K562 (cell line): ENCODE measurements around the gene LAMA4. TPM values are rescaled to one million over a fixed set of nuclear protein-coding genes. Genes with fewer than 3 reads are reported as not detected.

Experiments
- ATAC-seq: fragments of 200-7000 bp; cut with Tn5 transposase; 3 replicates; pipeline ENCODE4 v1.9.1; 2020; ENCODE audit warnings: moderate library complexity
- BruUV-seq: library from RNA; stranded (reverse); fragments of 400-500 nt; replicated peaks from 2 replicates; lab custom pipeline; 2021; lab: Mats Ljungman, UMichigan
- CTCF ChIA-PET: fragments of 300-600 bp; formaldehyde crosslinking; extraction: SDS; loops from one replicate; lab custom pipeline; 2021; ENCODE audit warnings: low intra/inter-chr PET ratio; lab: Yijun Ruan, JAX
- POLR2A ChIA-PET: fragments of 300-600, 350-650 bp; sonication (Branson Sonifier 250); formaldehyde crosslinking; extraction: SDS; loops from one replicate; lab custom pipeline; 2021; ENCODE audit warnings: antibody characterized with exemption, inconsistent platforms; lab: Yijun Ruan, JAX
- DNase-seq, 4 experiments: peaks; one replicate each; pipeline versions ENCODE4 v3.0.0 to v3.0.0-alpha.2; 2011 to 2018; ENCODE audit warnings: low spot score in 3 of 4, mixed read lengths in 3 of 4; ENCODE audit errors: extremely low read depth in 1 of 4
- FAIRE-seq: peaks from 2 replicates; lab custom pipeline; 2011; peaks lifted over from hg19 to GRCh38; lab: Jason Lieb, UNC
- H2AFZ ChIP-seq: 2 replicates; pipeline ENCODE4 v1.6.0; 2011; ENCODE audit warnings: low read depth, low read length, control low read depth, inconsistent platforms
- H3K27ac ChIP-seq: fragments of 200-600 bp; 3 replicates; pipeline ENCODE4 v1.8.0; 2011; ENCODE audit warnings: low read depth, mild to moderate bottlenecking, control low read depth, inconsistent platforms, low read length, moderate library complexity, mixed read lengths; ENCODE audit errors: extremely low read depth
- H3K27me3 ChIP-seq, 2 experiments: fragments of 300-600 bp in 1 of 2; 2 replicates in 1 of 2; 3 replicates in 1 of 2; pipeline versions ENCODE4 v1.6.0 to v1.8.0; 2011; ENCODE audit warnings: inconsistent platforms in 2 of 2, low read length in 2 of 2, mild to moderate bottlenecking in 1 of 2, mixed read lengths in 1 of 2, moderate library complexity in 1 of 2; ENCODE audit not compliant: control insufficient read depth in 2 of 2, insufficient read depth in 2 of 2
- H3K36me3 ChIP-seq: fragments of 300-600 bp; 3 replicates; pipeline ENCODE4 v1.8.0; 2011; ENCODE audit warnings: mild to moderate bottlenecking, low read length, inconsistent platforms; ENCODE audit not compliant: control insufficient read depth, insufficient read depth
- H3K4me1 ChIP-seq, 2 experiments: fragments of 200-600 bp in 1 of 2; replicated peaks in 1 of 2; 2 replicates in 1 of 2; 3 replicates in 1 of 2; pipeline versions ENCODE4 v1.5.1 to v1.8.0; 2011; ENCODE audit warnings: inconsistent platforms in 2 of 2, low read length in 2 of 2, mild to moderate bottlenecking in 1 of 2, mixed read lengths in 1 of 2, moderate library complexity in 1 of 2; ENCODE audit not compliant: control insufficient read depth in 2 of 2, insufficient read depth in 2 of 2
- H3K4me2 ChIP-seq: 2 replicates; pipeline ENCODE4 v1.6.1; 2011; ENCODE audit warnings: low read length, control low read depth, inconsistent platforms, mixed read lengths; ENCODE audit not compliant: insufficient read depth
- H3K4me3 ChIP-seq: fragments of 200-600 bp; sonication (generic), shearing (Covaris generic); 2 replicates; pipeline ENCODE4 v1.5.1; 2016; ENCODE audit warnings: control low read depth, inconsistent platforms
- H3K79me2 ChIP-seq: fragments of 200-600 bp; 3 replicates; pipeline ENCODE4 v1.8.0; 2011; ENCODE audit warnings: low read length, inconsistent platforms; ENCODE audit not compliant: control insufficient read depth, insufficient read depth
- H3K9ac ChIP-seq, 2 experiments: 2 replicates each; pipeline versions ENCODE4 v1.6.0 to v1.6.1; 2011; ENCODE audit warnings: low read depth in 2 of 2, low read length in 2 of 2, control low read depth in 1 of 2, inconsistent platforms in 1 of 2, mild to moderate bottlenecking in 1 of 2, mixed read lengths in 1 of 2; ENCODE audit not compliant: insufficient read depth in 1 of 2
- H3K9me1 ChIP-seq: one replicate; pipeline ENCODE4 v1.6.0; 2011; ENCODE audit warnings: inconsistent platforms, mild to moderate bottlenecking, low read length, moderate library complexity; ENCODE audit not compliant: control insufficient read depth, insufficient read depth
- H3K9me3 ChIP-seq: replicated peaks from 2 replicates; pipeline ENCODE4 v1.5.1; 2011; ENCODE audit warnings: low read depth, low read length, inconsistent platforms; ENCODE audit not compliant: control insufficient read depth, insufficient read depth
- H4K20me1 ChIP-seq: replicated peaks from 2 replicates; pipeline ENCODE4 v1.6.1; 2011; ENCODE audit warnings: low read length, inconsistent platforms, mixed read lengths; ENCODE audit not compliant: control insufficient read depth, insufficient read depth
- ATF1 ChIP-seq, 2 experiments: fragments of 450-650 bp in 1 of 2; IDR thresholded peaks; 2 replicates each; pipeline ENCODE4 v1.6.1; 2016; ENCODE audit warnings: missing compliant biosample characterization in 1 of 2, missing genetic modification characterization in 1 of 2
- BRF1 ChIP-seq: IDR thresholded peaks from 3 replicates; pipeline ENCODE4 v1.6.1; 2011; ENCODE audit warnings: borderline replicate concordance, mild to moderate bottlenecking; ENCODE audit not compliant: insufficient read length; ENCODE audit errors: extremely low read depth
- CBFA2T2 ChIP-seq: fragments of 450-650 bp; conservative IDR thresholded peaks from 2 replicates; pipeline ENCODE4 v1.6.1; 2017; ENCODE audit warnings: mild to moderate bottlenecking
- CCAR2 ChIP-seq: fragments of 200-400 bp; formaldehyde crosslinking; IDR thresholded peaks from 2 replicates; pipeline ENCODE4 v1.6.1; 2017; ENCODE audit warnings: mild to moderate bottlenecking, low read depth, low read length
- EGR1 ChIP-seq: fragments of 450-650 bp; conservative IDR thresholded peaks from 2 replicates; pipeline ENCODE4 v1.6.1; 2017; ENCODE audit warnings: mild to moderate bottlenecking
- ERF ChIP-seq: fragments of 450-650 bp; formaldehyde crosslinking; IDR thresholded peaks from 2 replicates; pipeline ENCODE4 v1.4.0; 2020; ENCODE audit warnings: mild to moderate bottlenecking, mixed read lengths
- JUND ChIP-seq, 2 experiments: IDR thresholded peaks; 2 replicates in 1 of 2; 3 replicates in 1 of 2; pipeline ENCODE4 v1.6.1; 2011; ENCODE audit warnings: borderline replicate concordance in 2 of 2, low read depth in 2 of 2, low read length in 2 of 2, improper control_type of control experiment in 1 of 2, missing biosample characterization in 1 of 2, missing genetic modification characterization in 1 of 2, missing genetic modification reagents in 1 of 2
- KLF13 ChIP-seq: fragments of 450-650 bp; IDR thresholded peaks from 2 replicates; pipeline ENCODE4 v1.6.1; 2016; ENCODE audit warnings: missing genetic modification characterization, low read depth, mild to moderate bottlenecking, missing compliant biosample characterization, moderate library complexity, borderline replicate concordance
- ZNF561 ChIP-seq: fragments of 450-650 bp; formaldehyde crosslinking; conservative IDR thresholded peaks from 2 replicates; pipeline ENCODE4 v1.4.0; 2020; ENCODE audit warnings: mild to moderate bottlenecking, moderate library complexity
- ZNF696 ChIP-seq: fragments of 250-450 bp; sonication (Bioruptor Pico); conservative IDR thresholded peaks from 2 replicates; pipeline ENCODE4 v1.4.0; 2020; ENCODE audit warnings: mild to moderate bottlenecking, moderate library complexity
- in situ Hi-C: fragments of 300-500 bp; cut with MboI; formaldehyde crosslinking; loops from 4 replicates; pipeline ENCODE4 v1.15.0; 2018; ENCODE audit warnings: inconsistent platforms, mixed read lengths
- intact Hi-C: fragments of 100-400 bp; cut with micrococcal nuclease; formaldehyde crosslinking; loops from 2 replicates; pipeline ENCODE4 v1.14.2; 2022
- polyA plus RNA-seq, 8 experiments: library from polyadenylated mRNA; depleted of rRNA in 4 of 8; stranded (reverse) in 5 of 8; unstranded in 3 of 8; fragments of >200 nt; fragmentation: Nextera tagmentation in 2 of 8; fragmentation: Illumina TruSeq in 1 of 8; extraction: Ambion mirVana in 2 of 8; extraction: Trizol in 1 of 8; gene quantifications; 2 replicates each; pipeline versions ENCODE4 v1.2.1 to v1.2.3, GENCODE V29; 2011 to 2014; ENCODE audit warnings: inconsistent platforms in 1 of 8, missing spikeins in 1 of 8
- total RNA-seq, 7 experiments: library from RNA; depleted of rRNA in 6 of 7; stranded (reverse); fragments of >200 nt in 6 of 7; fragmentation: Illumina TruSeq in 2 of 7; extraction: Trizol in 2 of 7; gene quantifications; 2 replicates each; pipeline versions ENCODE4 v1.2.1 to v1.2.3, GENCODE V29; 2011 to 2021; ENCODE audit warnings: low replicate concordance in 1 of 7
- TF ChIP-seq, protein P1 (sequence below): sonication (generic); formaldehyde crosslinking; IDR thresholded peaks from 2 replicates; pipeline ENCODE4 v1.8.0; 2022; ENCODE audit warnings: missing genetic modification reagents, mild to moderate bottlenecking, moderate library complexity, borderline replicate concordance
- TF ChIP-seq, protein P2 (sequence below): fragments of 250-450 bp; sonication (Bioruptor Pico); IDR thresholded peaks from 2 replicates; pipeline ENCODE4 v1.8.0; 2022; ENCODE audit warnings: moderate library complexity, mild to moderate bottlenecking, inconsistent platforms
- TF ChIP-seq, protein P3 (sequence below): IDR thresholded peaks from 2 replicates; pipeline ENCODE4 v1.6.1; 2012; ENCODE audit warnings: low read depth, low read length, improper control_type of control experiment, borderline replicate concordance
- TF ChIP-seq, protein P4 (sequence below): fragments of 450-650 bp; formaldehyde crosslinking; IDR thresholded peaks from 2 replicates; pipeline ENCODE4 v1.4.0; 2020; ENCODE audit warnings: mild to moderate bottlenecking, moderate library complexity

The LAMA4 gene
- total and polyA plus RNA-seq, 9 of the 15 experiments (the other 6 are each of a cell fraction or from before 2014, with no cell fraction given): 0.05 to 2.9 (median 0.51) TPM

DNA sequence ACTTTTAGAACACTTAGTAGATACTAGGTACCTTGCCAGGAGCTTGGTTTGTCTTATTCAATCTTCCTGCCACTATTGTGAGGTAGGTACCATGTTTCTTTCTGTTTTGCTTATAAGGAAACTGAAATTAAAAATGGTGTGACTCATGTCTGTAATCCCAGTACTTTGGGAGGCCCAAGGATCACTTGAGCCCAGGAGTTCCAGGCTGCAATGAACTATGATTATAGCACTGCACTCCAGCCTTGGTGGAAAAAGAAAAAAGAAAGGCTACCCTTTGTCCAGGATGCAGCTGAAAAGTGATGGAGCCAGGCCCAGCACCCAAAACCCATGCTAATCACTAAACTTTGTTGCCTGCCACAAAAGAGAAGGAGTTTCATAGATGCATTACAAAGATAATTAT, 34.1 kb upstream of the LAMA4 start:
- ChIA-PET CTCF (no interaction called here), POLR2A (interaction anchor here (0.9 kb wide), 1 partner anchor 288 kb away, joined by 3 read pairs; no protein-coding TSS in a partner anchor)
- Histone ChIP-seq H3K9me1 (no peaks in the 10 kb centered on the region), H3K4me3 (no peak overlapping the region), H3K36me3 (no peaks in the 10 kb centered on the region), H2AFZ (no peak overlapping the region), H3K4me2 (no peak overlapping the region), H3K27ac (no peak overlapping the region), H3K4me1 (no peaks in the 10 kb centered on the region), H3K9me3 (no peaks in the 10 kb centered on the region), H3K79me2 (no peaks in the 10 kb centered on the region), H4K20me1 (no peaks in the 10 kb centered on the region), H3K27me3 (no peaks in the 10 kb centered on the region), H3K9ac (no peak overlapping the region)
- no peak for FAIRE-seq
- DNase-seq: no peak
- no peak for ATAC-seq
- intact Hi-C loops: no loop called here
- in situ Hi-C loops: no loop called here
- no TSS peak for BruUV-seq
- TF ChIP-seq, protein P1, sequence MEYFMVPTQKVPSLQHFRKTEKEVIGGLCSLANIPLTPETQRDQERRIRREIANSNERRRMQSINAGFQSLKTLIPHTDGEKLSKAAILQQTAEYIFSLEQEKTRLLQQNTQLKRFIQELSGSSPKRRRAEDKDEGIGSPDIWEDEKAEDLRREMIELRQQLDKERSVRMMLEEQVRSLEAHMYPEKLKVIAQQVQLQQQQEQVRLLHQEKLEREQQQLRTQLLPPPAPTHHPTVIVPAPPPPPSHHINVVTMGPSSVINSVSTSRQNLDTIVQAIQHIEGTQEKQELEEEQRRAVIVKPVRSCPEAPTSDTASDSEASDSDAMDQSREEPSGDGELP (CRISPR knock-in tag): no peak
- TF ChIP-seq JUND (IDR thresholded peaks at IDR 0.05; ENCODE audit: borderline replicate concordance, low read depth, low read length): no peak
- TF ChIP-seq JUND (tag; IDR thresholded peaks at IDR 0.05; ENCODE audit: borderline replicate concordance, low read depth, low read length): no peak
- TF ChIP-seq, protein P2, sequence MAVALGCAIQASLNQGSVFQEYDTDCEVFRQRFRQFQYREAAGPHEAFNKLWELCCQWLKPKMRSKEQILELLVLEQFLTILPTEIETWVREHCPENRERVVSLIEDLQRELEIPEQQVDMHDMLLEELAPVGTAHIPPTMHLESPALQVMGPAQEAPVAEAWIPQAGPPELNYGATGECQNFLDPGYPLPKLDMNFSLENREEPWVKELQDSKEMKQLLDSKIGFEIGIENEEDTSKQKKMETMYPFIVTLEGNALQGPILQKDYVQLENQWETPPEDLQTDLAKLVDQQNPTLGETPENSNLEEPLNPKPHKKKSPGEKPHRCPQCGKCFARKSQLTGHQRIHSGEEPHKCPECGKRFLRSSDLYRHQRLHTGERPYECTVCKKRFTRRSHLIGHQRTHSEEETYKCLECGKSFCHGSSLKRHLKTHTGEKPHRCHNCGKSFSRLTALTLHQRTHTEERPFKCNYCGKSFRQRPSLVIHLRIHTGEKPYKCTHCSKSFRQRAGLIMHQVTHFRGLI (CRISPR knock-in tag): no peak
- TF ChIP-seq CCAR2: no peak
- TF ChIP-seq, protein P3, sequence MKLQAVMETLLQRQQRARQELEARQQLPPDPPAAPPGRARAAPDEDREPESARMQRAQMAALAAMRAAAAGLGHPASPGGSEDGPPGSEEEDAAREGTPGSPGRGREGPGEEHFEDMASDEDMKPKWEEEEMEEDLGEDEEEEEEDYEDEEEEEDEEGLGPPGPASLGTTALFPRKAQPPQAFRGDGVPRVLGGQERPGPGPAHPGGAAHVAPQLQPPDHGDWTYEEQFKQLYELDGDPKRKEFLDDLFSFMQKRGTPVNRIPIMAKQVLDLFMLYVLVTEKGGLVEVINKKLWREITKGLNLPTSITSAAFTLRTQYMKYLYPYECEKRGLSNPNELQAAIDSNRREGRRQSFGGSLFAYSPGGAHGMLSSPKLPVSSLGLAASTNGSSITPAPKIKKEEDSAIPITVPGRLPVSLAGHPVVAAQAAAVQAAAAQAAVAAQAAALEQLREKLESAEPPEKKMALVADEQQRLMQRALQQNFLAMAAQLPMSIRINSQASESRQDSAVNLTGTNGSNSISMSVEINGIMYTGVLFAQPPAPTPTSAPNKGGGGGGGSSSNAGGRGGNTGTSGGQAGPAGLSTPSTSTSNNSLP: no peak
- no peak for TF ChIP-seq CBFA2T2
- no peak for TF ChIP-seq ZNF561 (CRISPR knock-in tag)
- TF ChIP-seq, protein P4, sequence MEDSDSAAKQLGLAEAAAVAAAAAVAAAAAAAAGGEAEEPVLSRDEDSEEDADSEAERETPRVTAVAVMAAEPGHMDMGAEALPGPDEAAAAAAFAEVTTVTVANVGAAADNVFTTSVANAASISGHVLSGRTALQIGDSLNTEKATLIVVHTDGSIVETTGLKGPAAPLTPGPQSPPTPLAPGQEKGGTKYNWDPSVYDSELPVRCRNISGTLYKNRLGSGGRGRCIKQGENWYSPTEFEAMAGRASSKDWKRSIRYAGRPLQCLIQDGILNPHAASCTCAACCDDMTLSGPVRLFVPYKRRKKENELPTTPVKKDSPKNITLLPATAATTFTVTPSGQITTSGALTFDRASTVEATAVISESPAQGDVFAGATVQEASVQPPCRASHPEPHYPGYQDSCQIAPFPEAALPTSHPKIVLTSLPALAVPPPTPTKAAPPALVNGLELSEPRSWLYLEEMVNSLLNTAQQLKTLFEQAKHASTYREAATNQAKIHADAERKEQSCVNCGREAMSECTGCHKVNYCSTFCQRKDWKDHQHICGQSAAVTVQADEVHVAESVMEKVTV (CRISPR knock-in tag): no peak
- TF ChIP-seq ERF (CRISPR knock-in tag): no peak
- no peak for TF ChIP-seq KLF13 (tag)
- TF ChIP-seq BRF1: no peak
- no peak for TF ChIP-seq ZNF696 (CRISPR knock-in tag)
- TF ChIP-seq ATF1 (CRISPR knock-in tag; IDR thresholded peaks at IDR 0.05): no peak
- TF ChIP-seq ATF1 (tag; IDR thresholded peaks at IDR 0.05): no peak
- TF ChIP-seq EGR1: no peak
